HPDE6-E6E7 (cell line): Measurements from ENCODE around the gene WFDC2.
"Not testable (repeated sequence)": the region's sequence is repeated elsewhere in the genome, so short reads cannot be mapped to it uniquely, and the experiment has no call there.

Experiments used
- DNase-seq: peaks from one replicate; pipeline ENCODE4 v3.0.0; 2011; ENCODE audit warnings: missing footprints; ENCODE audit errors: extremely low spot score

WFDC2 gene

DNA sequence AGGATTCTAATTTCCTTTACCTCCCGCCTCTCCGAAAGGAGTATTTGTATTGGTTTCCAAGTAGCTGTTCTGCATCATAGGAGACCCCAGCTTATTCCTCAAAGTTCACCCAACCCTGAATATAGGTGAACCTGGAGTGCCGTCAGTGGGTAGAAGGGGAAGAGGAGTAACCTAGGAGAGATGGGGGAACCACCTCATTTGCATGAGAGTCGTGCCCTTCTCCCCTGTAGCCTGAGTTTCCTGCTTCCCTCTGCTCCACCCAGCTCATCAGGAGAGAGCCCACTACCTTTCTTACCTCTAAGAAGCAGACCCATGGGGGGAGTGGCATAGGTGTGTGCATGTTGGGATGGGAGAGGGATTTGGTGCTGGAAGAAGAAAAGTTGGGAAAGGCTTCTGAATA, 17.3 kb upstream of the WFDC2 start:
- no peak for DNase-seq

DNA sequence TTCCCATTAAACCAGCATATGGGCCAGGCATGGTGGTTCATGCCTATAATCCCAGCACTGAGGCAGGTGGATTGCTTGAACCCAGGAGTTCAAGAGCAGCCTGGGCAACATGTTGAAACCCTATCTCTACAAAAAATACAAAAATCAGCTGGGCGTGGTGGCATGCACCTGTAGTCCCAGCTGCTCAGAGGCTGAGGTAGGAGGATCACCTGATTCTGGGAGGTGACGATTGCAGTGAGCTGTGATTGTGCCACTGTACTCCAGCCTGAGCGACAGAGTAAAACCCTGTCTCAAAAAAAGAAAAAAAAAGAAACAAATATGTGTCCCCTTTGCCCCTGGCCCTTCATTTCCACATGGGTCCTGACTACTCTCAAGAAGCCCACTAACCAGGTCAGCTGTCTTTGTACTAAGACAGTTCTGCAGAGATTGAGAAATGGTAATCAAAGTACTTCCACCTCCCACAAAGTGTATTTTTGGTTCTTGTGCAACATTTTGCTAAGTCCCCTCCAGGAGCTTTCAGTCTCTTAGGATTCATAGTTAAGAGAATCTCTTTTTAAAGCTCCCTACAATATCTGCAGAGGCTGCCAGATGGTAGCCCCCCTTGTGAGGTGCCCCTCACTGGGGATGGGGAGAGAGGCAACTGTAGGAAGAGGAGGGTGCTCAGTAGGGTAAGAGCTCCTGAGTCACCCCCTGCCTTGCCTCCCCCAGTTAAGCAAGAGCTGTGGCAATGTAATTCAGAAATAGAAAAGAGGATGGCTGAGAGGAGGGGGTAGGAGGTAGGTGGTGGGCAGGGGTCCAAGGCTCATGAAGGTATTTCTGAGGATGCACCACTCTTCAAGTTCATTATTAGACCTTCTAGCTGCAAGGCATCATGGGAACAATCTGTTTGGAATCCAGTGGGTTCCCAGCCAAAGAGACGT, 16.5 kb upstream of the WFDC2 start:
- no peak for DNase-seq

DNA sequence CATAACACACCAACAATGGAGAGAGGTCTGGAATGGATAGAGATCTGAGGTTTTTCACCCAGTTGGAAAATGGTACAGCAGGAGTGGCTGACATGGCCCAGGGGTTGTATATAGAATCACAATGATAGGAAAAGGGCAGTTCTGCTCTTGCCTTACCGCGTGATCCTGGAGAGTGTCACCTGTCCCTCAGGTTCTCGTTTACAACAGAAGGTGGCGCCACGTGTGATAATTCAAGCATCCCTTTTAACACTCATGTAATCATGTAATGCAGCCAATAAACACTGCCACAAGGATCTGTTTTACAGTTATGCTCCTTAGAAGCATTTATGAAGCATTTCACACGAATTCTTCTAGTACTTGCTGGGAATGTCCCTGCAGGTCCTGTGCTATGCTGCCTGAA, 12.9 kb upstream of the WFDC2 start:
- no peak for DNase-seq

DNA sequence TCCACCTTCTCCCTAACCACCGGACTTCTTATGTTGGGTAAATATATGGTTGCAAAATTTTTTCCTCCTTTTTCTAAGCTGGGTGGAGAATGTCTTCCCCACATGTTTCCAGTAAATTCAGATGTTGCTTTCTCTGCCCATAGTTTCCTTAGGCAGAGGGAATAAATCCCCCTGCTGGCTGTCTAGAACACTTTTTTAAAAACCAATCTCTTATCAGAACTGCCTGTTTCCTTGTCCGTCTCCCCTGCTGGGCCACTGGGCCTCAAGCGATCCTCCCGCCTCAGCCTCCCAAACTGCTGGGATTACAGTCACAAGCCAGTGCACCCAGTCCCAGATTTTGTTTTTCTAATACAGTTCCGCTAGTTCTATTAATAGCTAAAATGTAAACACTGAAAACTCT, 9.9 kb upstream of the WFDC2 start:
- DNase-seq = no peak

DNA sequence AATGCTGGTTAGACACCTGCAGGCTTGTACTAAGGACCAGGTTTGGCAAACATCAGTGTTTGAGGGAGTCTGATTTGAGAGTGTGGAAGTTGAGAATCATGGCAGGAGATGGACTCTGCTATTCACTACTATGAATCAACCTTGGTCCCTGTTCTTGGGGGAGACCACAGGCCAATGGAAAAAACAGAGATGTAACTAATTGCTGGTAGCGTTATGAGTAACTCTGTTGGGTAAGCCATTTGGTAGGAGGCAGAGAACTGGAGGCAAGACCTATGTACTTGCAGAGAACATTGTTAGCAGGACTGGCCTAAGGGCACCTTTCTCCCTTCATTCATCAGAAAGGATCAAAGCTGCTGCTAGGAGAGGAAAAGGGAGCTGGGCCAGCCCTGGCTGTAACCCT, 8.3 kb upstream of the WFDC2 start:
- DNase-seq = no peak

DNA sequence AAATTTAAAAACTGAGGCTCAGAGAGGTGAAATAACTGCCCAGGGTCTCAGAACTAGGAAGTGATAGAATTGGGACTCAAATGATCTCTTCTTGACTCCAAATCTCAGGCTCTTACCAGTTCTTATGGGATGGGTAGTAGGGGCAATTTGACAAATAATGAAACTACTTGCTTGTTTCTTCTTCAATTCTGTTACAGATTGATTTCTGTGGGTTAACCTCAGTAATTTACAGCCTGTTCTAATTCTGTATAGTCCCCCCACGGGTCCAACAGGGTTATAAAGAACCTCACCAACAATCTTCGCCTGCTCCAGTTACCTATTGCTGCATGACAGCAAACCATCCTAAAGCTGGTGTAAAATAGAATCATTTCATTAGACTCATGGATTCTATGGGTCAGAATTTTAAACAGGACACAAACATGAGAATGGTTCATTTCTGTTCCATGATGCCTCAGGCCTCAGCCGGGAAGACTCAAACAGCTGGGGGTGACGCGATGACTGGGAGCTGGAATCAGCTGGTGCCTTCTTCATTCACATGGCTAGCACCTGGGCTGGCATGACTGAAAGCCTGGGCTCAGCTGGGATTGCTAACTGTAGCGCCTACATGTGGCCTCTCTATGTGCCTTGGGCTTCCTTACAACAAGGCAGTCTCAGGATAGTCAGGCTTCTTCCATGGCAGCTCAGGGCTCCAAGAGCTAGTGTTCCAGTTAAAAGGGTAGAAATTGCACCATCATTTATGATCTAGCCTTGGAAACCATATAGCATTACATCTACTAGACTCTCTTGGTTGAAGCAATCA, 6.6 kb upstream of the WFDC2 start:
- DNase-seq = no peak

DNA sequence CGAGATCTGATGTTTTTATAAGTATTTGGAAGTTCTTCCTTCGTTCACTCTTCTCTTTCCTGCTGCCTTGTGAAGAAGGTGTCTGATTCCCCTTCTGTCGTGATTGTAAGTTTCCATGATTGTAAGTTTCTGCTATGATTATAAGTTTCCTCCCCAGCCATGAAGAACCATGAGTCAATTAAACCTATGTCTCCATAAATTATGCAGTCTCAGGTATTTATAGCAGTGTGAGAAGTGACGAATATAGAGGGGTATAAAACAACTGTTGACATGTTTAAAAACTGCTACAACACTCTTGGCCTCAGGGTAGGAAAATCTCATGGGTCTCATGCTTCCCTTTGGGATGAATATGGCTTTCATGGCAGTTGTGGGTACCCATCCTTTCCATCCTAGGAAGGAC, 5.8 kb upstream of the WFDC2 start:
- DNase-seq = no peak

DNA sequence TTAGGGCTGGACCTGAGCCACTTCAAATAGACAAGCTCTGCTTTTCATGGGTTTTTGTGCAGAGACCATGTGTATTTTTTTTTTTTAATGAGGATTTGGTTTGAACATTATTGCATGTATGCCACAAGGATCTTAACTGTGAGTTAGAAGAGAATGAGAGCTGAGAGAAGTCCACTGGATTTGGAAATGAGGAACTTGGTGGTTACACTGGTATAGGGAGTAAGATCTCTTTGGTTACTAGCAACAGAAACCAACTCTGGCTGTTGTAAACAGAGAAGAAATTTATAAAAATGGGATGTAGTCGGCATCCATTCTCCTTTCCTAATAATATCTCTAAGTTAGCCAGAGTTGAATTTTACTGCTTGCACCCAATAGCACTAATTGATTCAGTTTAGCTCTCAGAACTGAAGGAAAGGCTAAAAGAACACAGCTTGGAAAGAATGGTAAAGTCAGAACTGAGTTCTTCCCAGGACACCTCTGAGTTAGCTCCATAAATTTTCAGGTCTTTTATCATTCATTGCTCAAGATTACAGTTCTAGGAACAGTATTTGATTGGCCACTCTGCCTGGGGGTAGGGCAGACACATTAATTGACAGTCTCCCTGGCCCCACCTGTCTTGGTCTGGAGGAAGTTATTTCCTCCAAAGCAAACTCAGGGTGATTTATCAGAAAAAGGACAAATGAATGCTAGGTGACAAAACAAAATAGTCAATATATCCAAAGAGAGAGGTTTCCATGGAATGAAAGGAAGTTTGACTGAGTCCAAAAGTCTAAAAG, 3.9 kb upstream of the WFDC2 start:
- DNase-seq = no peak

DNA sequence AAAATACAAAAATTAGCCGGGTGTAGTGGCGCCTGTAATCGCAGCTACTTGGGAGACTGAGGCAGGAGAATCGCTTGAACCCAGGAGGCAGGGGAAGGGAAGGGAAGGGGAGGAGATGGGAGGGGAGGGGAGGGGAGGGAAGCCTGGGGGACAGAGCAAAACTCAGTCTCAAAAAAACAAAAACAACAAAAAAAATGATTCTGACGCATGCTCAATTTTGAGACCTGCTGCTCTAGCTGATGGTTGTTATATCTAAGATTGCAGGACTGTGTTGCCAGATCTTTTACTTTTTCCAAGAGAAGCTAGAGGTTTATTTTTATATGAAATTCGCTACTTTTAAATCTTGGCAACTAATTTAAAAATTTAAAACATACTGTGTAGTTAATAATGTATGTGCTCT, 2.4 kb upstream of the WFDC2 start:
- no peak for DNase-seq

DNA sequence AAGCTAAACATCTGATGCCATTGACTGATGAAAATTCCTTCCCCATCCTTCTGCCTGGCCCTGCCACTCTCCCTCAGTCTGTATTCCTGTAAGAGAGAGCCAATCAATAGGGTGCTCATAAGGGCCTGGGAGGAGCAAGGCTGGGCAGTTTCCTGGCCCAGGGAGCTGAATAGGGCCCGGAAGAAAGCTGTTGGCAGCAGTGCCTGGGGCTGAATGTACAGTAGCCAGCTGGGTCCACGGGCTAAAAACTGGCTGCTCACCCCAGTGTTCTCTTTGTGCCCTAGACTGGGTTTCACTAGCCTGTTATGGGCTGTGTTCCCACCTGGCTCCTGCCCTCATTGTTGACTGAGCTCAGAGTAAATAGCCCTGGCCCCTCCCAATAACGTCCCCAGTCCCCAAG, 1.7 kb upstream of the WFDC2 start:
- DNase-seq = no peak

DNA sequence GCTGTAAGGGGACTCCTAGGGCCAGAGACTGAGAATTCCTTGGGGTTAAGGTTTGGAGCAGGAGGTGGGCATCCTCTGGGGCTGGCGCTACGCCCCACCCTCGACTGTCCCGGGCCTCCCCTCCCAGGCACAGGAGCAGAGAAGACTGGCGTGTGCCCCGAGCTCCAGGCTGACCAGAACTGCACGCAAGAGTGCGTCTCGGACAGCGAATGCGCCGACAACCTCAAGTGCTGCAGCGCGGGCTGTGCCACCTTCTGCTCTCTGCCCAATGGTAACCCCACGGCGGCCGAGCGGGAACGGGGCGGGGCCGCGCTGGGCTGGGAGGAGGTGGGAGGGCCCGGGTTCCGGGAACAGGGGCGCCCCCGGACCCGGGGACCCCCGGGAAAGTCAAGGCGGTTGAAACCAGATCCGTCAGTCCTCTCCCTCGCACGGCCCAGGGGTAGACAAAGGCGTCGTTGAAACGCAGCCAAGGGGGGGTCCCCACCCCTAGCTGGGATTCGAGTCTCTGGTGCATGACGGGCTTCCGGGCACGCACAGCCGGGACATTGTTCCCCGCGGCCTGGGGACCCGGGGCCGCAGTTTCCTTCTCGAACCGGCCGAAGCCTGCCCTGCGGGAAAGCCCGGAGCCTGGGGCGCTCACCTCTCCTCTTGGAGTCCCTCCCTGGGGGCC, 844 bp downstream of the WFDC2 start:
- DNase-seq = no peak

DNA sequence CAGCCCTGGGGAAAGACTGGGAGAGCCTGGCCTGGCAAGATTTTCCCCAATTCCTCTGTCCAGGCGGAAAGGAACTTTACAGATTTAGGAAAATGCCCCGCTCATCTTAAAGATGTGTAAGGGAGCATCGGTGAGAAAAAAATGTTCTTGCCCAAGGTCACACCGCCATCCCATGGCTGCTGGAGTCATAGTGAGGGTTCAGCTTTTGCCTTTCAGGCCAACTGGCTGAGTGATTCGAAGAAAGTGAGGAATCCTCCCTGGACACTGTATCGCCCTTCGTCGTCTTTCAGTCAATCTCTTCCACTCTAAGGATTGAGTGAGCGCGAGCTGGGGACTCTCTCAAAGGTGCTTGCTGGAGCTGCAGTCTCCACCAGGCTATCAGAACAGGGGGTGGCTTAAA, 1.4 kb downstream of the WFDC2 start:
- DNase-seq = no peak

DNA sequence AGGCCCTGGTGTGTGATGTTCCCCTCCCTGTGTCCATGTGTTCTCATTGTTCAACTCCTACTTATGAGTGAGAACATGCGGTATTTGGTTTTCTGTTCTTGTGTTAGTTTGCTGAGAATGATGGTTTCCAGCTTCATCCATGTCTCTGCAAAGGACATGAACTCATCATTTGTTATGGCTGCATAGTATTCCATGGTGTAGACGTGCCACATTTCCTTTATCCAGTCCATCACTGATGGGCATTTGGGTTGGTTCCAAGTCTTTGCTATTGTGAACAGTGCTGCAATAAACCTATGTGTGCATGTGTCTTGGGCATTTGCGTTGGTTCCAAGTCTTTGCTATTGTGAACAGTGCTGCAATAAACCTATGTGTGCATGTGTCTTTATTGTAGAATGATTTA, 2.7 kb downstream of the WFDC2 start:
- DNase-seq = not testable (repeated sequence)

DNA sequence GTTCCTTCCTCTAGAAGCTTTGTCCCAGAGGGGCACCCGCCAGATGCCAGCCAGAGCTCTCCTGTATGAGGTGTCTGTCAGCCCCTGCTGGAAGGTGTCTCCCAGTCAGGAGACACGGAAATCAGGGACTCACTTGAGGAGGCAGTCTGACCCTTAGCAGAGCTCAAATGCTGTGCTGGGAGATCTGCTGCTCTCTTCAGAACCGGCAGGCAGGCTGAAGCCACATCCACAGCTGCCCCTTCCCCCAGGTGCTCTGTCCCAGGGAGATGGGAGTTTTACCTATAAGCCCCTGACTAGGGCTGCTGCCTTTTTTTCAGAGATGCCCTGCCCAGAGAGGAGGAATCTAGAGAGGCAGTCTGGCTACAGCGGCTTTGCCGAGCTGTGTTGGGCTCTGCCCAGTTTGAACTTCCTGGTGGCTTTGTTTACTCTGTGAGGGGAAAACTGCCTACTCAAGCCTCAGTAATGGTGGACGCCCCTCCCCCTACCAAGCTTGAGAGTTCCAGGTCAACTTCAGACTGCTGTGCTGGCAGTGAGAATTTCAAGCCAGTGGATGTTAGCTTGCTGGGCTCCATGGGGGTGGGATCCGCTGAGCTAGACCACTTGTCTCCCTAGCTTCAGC, 8.1 kb downstream of the WFDC2 start:
- not testable (repeated sequence) for DNase-seq

DNA sequence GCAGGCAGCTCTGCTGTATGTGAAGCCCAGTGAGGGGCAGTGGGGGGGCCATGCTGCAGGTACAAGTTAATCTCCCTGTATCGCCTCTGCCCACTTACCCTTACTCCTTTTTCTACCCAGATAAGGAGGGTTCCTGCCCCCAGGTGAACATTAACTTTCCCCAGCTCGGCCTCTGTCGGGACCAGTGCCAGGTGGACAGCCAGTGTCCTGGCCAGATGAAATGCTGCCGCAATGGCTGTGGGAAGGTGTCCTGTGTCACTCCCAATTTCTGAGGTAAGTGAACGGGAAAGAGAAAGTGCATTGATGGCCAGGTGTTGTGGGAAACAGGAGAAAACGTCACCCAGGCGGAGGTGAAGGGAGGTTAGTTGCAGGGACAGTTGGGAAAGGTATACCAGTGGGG, 10.3 kb downstream of the WFDC2 start:
- no peak for DNase-seq

DNA sequence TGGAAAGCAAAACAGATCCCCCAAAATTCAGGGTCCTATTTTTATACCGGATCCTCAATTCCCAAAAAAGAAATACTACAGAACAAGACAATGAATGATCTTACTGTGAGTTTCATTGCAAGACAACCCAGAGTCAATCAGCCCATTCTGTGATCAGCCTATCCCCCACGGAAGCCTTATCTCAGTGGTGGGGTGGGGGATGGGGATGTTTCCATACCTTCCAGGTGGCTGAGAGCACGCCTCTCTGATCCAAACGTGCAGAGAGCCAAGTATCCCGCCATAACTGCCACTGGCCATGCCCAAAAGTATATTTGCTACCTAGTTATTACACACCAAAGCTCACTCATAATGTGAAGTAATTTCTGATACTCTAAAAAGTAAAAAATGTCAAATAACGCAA, 15.1 kb downstream of the WFDC2 start:
- no peak for DNase-seq

DNA sequence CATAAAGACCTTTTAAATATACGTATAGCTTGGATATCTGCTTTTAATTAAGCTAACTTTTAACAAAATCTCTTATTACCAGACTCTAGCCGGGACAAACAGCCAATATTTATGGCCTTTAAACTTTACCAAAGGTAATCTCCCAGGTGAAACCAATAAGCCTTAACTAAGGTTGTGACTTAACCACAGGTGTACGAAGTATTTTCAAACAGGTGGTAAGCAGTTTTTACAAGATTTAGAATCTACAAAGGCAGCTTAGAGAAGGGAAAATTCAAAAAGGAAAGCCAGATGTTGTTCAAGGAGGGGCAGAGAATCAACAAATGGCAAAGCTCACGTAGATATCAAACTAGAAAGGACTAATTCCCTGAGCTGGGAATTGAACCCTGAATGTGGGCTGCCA, 15.8 kb downstream of the WFDC2 start:
- no peak for DNase-seq

DNA sequence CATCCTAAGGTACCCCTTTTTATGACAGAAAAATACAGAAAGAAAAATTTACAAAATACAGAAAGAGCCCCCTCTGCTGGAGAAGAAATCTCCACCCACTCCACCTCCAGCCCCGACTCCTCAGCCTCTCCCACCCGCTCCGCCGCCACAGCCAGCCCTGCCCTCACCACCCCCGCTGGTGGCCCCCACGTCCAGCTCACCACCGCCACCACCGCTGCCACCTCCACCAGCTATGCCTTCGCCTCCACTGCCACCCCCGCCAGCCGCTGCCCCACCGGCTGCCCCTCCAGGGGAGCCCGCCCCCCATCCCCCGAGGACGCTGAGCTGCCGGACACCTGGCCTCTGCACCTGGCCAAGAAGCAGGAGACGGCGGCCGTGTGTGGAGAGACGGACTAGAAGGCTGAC, 17.7 kb downstream of the WFDC2 start:
- DNase-seq = no peak

DNA sequence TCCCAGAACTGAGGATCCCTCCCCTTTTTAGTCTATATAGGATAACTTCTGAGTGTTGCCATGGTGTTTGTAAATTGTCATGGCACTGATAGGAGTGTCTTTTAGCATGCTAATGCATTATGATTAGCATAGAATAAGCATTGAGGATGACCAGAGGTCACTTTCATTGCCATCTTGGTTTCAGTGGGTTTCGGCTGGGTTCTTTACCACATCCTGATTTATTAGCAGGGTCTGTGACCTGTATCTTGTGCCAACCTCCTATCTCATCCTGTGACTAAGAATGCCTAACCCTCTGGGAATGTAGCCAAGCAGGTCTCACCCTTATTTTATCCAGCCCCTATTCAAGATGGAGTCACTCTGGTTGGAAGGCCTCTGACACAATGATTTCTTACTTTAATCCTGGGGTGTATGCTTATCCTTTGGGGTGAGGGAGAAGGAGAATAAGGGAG, 19.6 kb downstream of the WFDC2 start:
- no peak for DNase-seq

DNA sequence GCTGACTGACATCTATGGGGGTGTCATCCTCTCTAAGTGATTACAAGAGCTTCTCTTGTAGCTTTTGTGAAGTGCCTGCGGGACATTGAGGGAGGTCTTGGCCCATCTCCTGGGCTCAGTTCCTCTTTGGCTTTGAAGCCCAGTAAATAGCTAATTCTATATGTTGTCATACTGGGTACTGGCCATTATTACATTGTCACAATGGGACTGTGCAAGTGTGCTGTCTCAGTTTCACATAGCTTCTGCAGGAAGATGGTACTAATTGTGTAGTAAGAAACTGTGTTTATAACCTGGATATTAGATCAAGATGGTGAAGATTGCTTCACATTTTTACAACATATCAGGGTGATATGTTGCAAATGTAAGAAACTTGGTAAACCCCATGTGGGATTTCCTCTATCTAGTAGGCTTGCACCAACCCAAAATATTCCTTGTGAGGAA, 26.0 kb downstream of the WFDC2 start:
- DNase-seq = no peak

DNA sequence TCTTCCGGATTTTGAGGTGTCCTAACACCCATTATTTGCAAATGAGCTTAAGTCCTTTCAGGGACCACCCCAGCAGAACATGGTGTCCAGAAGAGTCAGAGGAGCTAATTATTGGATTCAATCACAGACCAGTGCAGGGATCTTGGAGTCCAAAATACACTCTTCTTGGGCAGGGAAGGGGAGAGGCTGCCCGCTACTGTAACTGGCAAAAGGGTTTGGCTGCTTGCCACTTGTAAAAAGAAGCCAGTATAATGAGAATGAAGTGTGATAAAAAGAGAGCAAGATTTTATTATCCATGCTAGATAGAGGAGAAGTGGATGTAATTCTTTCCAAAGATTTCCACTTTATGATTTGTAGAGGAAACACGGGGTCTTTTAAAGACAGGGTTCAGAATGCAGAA, 26.6 kb downstream of the WFDC2 start:
- DNase-seq = no peak
